GM20431 (cell line): ENCODE data around the gene HSPB7.

Source experiments
- in situ Hi-C: fragments of 300-500 bp; cut with MseI, MboI; formaldehyde crosslinking; loops from one replicate; pipeline ENCODE4 v1.15.0; 2020; ENCODE audit warnings: low sequenced_read_pairs; ENCODE audit not compliant: unreplicated experiment

Gene HSPB7

DNA sequence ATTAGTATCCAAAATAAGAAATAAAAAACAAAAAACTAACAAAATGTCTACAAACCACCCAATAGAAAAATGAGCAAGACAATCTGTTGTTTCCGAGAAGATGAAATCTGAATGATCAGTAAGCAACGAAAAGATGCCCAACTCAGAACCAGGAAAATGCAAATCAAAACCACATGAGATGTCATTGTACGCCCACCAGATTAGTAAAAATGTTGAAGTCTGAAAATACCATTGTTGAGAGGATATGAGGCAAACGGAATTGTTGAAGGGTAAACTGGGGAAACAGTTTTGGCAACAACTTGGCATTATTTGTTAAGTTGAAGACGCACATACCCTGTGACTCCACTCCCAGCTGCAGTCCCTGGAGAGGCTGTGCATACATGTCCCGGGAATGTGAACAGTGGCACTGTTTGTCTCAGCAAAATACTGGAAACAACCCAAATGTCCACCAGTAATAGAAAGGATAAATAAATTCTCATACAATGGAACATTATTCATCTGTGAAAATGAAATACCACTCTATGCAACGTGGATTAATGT is 52.5 kb downstream of the HSPB7 start:
- in situ Hi-C loops, result no loop called here
